Thymus (tissue), 14 donors: ENCODE results near the gene ZNRF2. TPM values are rescaled to one million over a fixed set of nuclear protein-coding genes. Genes with fewer than 3 reads are reported as not detected.

Experiments used
- DNase-seq, 9 donors: peaks; one replicate each; pipeline ENCODE4 v3.0.0-alpha.2; 2013; ENCODE audit warnings: low spot score in 9 of 9, low read depth in 6 of 9, missing footprints in 1 of 9
- H3K27ac ChIP-seq, 2 donors: one replicate each; pipeline ENCODE4 v1.5.1; 2013; ENCODE audit warnings: control low read depth in 1 of 2, low read depth in 1 of 2, low read length in 1 of 2, mild to moderate bottlenecking in 1 of 2, moderate library complexity in 1 of 2
- H3K27me3 ChIP-seq, 2 donors: one replicate each; pipeline ENCODE4 v1.5.1; 2013; ENCODE audit warnings: low read length in 1 of 2; ENCODE audit not compliant: control insufficient read depth in 2 of 2, insufficient read depth in 1 of 2
- H3K36me3 ChIP-seq, 2 donors: one replicate each; pipeline ENCODE4 v1.5.1; 2013; ENCODE audit warnings: low read length in 1 of 2, mild to moderate bottlenecking in 1 of 2, moderate library complexity in 1 of 2; ENCODE audit not compliant: control insufficient read depth in 2 of 2, insufficient read depth in 2 of 2
- H3K4me1 ChIP-seq, 2 donors: one replicate each; pipeline ENCODE4 v1.5.1; 2013; ENCODE audit warnings: low read length in 2 of 2; ENCODE audit not compliant: control insufficient read depth in 2 of 2, insufficient read depth in 2 of 2
- H3K4me3 ChIP-seq, 2 donors: one replicate each; pipeline ENCODE4 v1.5.1; 2013; ENCODE audit warnings: low read length in 2 of 2, control low read depth in 1 of 2, mild to moderate bottlenecking in 1 of 2
- H3K9me3 ChIP-seq, 2 donors: one replicate each; pipeline ENCODE4 v1.5.1; 2013; ENCODE audit warnings: low read length in 1 of 2, mild to moderate bottlenecking in 1 of 2; ENCODE audit not compliant: control insufficient read depth in 2 of 2, insufficient read depth in 1 of 2
- WGBS: extraction: QIAGEN DNeasy Blood & Tissue Kit; methylation state at CpG from one replicate; pipeline ENCODE4 v1.1.7; 2013; 5-methylcytosine and 5-hydroxymethylcytosine counted together
- long read RNA-seq, 10 donors: transcript quantifications; one replicate each; lab custom pipeline, GENCODE V29; 2026
- polyA plus RNA-seq: library from polyadenylated mRNA; stranded (reverse); fragments of 200-250 nt; gene quantifications from one replicate; pipeline ENCODE4 v1.2.3, GENCODE V29; 2013
- total RNA-seq: library from RNA; stranded (reverse); fragments of 120-200 nt; gene quantifications from one replicate; pipeline ENCODE4 v1.2.4, GENCODE V29; 2013
- donor health status: healthy.

ZNRF2 gene
- 12.8 TPM for total RNA-seq
- 10.5 TPM for polyA plus RNA-seq
- long read RNA-seq, donor 1 = 0 reads
- long read RNA-seq, donor 2 = 0 reads
- long read RNA-seq, donor 3, transcript ZNRF2-201 (5 exons, 3,460 nt) = major isoform, 9 of 22 reads
- long read RNA-seq, donor 3, partial matches to known transcripts = 13 of 22 reads
- long read RNA-seq, donor 3, other reads (novel, unspliced or antisense) = 0 of 22 reads
- long read RNA-seq, donor 4, transcript ZNRF2-201 (5 exons, 3,460 nt) = major isoform, 7 of 7 reads
- long read RNA-seq, donor 4, partial matches to known transcripts = 0 of 7 reads
- long read RNA-seq, donor 4, other reads (novel, unspliced or antisense) = 0 of 7 reads
- long read RNA-seq, donor 5, transcript ZNRF2-201 (5 exons, 3,460 nt) = major isoform, 18 of 31 reads
- long read RNA-seq, donor 5, partial matches to known transcripts = 13 of 31 reads
- long read RNA-seq, donor 5, other reads (novel, unspliced or antisense) = 0 of 31 reads
- long read RNA-seq, donor 6, transcript ZNRF2-201 (5 exons, 3,460 nt) = major isoform, 14 of 20 reads
- long read RNA-seq, donor 6, partial matches to known transcripts = 6 of 20 reads
- long read RNA-seq, donor 6, other reads (novel, unspliced or antisense) = 0 of 20 reads
- long read RNA-seq, donor 7, partial matches to known transcripts = 5 of 8 reads
- long read RNA-seq, donor 7, other reads (novel, unspliced or antisense) = 0 of 8 reads
- long read RNA-seq, donor 8, partial matches to known transcripts = 0 of 2 reads
- long read RNA-seq, donor 8, other reads (novel, unspliced or antisense) = 0 of 2 reads
- long read RNA-seq, donor 9, partial matches to known transcripts = 5 of 9 reads
- long read RNA-seq, donor 9, other reads (novel, unspliced or antisense) = 0 of 9 reads
- long read RNA-seq, donor 10, transcript ZNRF2-201 (5 exons, 3,460 nt) = major isoform, 15 of 15 reads
- long read RNA-seq, donor 10, partial matches to known transcripts = 0 of 15 reads
- long read RNA-seq, donor 10, other reads (novel, unspliced or antisense) = 0 of 15 reads

DNA sequence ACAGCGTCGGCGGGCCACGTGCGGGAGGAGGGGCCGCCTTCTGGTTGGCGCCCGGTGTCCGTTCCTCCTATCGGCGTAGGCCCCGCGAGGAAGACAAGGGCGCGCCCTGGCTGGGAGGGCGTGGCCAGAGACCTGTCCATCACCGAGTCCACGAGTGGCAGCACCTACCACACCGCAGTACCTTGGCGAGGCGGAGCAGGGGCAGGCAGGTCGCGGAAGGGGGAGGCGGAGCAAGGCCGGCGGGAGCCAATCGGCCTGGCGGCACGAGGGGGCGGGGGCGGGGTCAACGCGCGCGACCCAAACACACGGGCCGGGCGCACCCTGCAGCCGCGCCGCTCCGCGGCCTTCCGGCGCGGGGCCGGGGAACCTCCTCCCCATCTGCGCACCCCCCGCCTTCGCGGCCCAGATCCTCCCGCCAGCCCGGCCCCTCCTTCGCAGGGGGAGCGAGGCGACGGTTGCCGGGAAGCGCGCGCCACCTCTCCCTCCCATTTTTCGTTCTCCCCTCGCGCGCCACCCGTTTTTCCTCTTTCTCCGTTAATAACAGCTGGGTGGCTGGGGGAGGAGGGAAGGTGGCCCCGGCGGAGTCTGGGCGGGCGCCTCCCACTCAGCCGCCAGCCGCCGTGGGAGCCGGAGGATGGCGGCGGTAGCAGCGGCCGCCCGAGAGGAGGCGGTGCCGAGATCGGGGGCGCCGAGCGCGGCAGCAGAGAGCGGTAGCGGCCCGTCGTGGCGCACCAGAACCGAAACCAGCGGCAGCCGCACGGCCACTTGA lies at the start of gene ZNRF2:
ZNRF2 (plus strand) TSS at position 300 of the 769 bp plus-strand sequence. CDS start 761 bp downstream, outside the sequence.
- Histone ChIP-seq H3K27me3 (no peaks in the 10 kb centered on the region), H3K36me3 (no peaks in the 10 kb centered on the region), H3K4me1 (peaks cover 1 to 3% of the 10 kb centered on the region in 2 donors), H3K4me3 (peak within 1 kb of the TSS; percentile 71 to 88), H3K9me3 (peaks cover 0 to 1% of the 10 kb centered on the region in 2 donors), H3K27ac (peak within 1 kb of the TSS; percentile 95 to 97)
- DNase-seq = peak; percentile 91 to 99 (median 95)
- under 1% methylated on average over 96 of the region's 96 CpGs for WGBS

DNA sequence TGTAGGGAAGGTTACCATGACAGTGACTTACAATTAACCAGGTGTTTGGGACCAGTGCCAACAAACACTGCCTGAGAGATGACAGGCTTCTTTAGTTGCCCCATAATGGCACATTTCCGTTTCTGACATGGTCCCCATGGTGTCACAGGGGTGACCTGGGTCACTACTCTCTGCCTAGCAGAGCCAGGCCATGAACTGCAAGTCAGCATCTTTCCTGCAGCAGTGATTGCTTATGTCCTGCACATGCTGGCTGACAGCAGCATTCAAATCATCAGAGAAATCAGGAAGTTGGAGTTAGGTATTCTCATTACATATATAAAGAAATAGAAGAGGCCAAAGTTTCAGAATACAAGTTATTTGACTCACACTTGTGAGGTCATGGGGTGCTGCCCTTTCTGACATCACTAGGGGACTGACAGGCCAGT lies 47.1 kb upstream of the ZNRF2 start:
- WGBS = 80% methylated on average over 1 of the region's 1 CpG
- Histone ChIP-seq H3K4me3 (no peak overlapping the region), H3K27ac (no peak overlapping the region), H3K9me3 (no peaks in the 10 kb centered on the region), H3K4me1 (no peaks in the 10 kb centered on the region), H3K36me3 (no peaks in the 10 kb centered on the region), H3K27me3 (peaks cover 0 to 5% of the 10 kb centered on the region in 2 donors)
- no peak for DNase-seq

DNA sequence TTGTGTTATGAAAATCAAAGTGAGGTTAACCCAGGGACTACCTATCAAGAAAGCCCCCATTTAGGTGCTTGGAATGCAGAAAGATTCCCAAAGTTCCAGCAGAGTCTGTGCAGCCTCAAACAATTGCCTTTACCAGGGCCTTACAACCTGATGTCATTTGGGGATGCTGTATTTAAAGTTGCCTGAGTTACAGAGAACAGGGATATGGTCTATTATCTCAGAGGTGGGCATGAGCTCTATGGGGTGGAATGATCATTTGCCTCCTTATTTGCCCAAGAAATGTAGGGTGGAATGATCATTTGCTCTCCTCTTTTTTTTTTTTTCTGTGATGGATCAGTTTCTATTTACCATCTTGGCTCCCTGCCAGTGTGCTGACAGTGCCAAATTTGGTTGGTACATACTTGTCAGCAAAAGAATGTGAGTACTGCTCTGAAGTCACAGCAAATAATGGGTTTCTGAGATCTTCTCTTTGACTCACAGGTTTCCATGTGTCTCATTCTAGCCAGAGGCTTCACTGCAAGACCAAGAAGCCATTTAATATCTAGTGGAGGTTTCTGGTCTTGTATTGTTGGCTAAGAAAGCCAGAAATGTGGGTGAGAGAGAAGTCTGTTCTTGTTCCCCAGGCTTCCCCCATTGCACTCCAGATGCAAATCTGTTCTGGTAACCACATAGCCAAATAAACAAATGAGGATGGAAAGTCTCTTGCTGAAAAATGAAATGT lies 45.5 kb upstream of the ZNRF2 start:
- Histone ChIP-seq H3K4me1 (no peaks in the 10 kb centered on the region), H3K36me3 (no peaks in the 10 kb centered on the region), H3K27ac (no peak overlapping the region), H3K9me3 (no peaks in the 10 kb centered on the region), H3K27me3 (peaks cover 0 to 5% of the 10 kb centered on the region in 2 donors), H3K4me3 (no peak overlapping the region)
- no peak for DNase-seq

DNA sequence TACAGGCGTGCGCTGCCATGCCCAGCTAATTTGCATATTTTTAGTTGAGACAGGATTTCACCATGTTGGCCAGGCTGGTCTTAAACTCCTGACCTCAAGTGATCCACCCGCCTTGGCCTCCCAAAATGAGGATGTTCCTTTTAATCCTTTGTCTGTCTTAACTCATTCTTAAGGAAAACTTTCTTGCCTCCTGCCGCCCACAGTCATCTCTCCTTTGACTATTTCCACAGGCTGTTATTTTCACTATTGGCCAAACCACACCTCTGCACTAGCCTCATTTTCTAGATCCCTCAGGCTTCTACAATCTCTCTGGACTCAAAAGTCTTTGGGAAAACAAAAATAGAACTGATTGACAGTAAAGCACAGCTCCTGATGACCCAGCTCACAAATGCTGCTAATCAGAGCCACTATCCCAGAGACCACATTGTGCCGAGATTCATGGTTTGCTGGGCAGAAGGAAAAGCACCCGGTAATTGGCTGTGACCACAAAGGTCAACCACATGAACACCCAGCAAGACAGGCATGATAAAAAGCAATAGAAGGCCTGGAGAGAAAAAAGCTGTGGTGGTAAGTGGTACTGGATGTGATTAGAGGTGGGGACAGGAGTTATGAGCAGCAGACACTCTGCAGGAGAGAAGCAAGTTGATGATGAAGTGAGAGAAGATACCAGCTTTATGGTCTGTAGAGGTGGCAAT lies 44.1 kb upstream of the ZNRF2 start:
- Histone ChIP-seq H3K27ac (no peak overlapping the region), H3K27me3 (peaks cover 0 to 5% of the 10 kb centered on the region in 2 donors), H3K36me3 (no peaks in the 10 kb centered on the region), H3K4me1 (no peaks in the 10 kb centered on the region), H3K4me3 (no peak overlapping the region), H3K9me3 (no peaks in the 10 kb centered on the region)
- 67% methylated on average over 6 of the region's 6 CpGs for WGBS
- DNase-seq = no peak

DNA sequence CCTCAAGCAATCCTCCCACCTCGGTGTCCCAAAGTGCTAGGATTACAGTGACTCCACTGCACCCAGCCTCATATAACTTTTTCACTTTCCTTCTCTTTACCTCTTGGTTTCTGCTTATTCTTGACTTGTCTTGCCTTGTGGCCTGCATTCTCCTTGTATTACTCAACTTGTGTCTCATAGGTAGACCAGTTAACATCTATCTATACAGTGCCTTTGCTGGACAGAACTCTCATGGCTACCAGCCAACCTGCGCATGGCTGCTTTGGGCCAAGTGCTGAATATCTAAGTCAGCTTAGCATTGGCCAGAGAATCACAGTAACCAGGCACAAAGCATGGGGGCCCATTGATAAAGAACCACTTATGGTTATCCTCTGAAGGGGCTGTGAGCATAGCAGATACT lies 42.6 kb upstream of the ZNRF2 start:
- Histone ChIP-seq H3K4me1 (no peaks in the 10 kb centered on the region), H3K27me3 (peaks cover 0 to 5% of the 10 kb centered on the region in 2 donors), H3K9me3 (no peaks in the 10 kb centered on the region), H3K4me3 (no peak overlapping the region), H3K27ac (no peak overlapping the region), H3K36me3 (no peaks in the 10 kb centered on the region)
- DNase-seq = no peak
- WGBS = 93% methylated on average over 2 of the region's 2 CpGs

DNA sequence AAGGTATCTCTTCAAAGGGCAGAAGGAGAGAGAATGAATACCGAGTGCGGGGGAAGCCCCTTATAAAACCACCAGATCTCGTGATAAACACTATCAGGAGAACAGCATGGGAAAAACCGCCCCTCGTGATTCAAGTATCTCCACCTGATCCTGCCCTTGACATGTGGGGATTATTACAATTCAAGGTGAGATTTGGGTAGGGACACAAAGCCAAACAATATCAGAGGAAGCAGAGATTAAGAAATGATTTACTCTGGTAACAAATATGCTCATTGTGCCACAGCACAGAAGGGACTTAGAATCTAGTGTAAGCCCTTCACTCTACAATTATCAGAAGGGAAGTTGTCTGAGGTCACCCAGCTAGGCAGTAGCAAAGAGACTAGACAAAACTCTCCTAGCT lies 40.1 kb upstream of the ZNRF2 start:
- WGBS = 94% methylated on average over 5 of the region's 5 CpGs
- DNase-seq = no peak
- Histone ChIP-seq H3K36me3 (no peaks in the 10 kb centered on the region), H3K27ac (no peak overlapping the region), H3K27me3 (peaks cover 0 to 5% of the 10 kb centered on the region in 2 donors), H3K4me3 (no peak overlapping the region), H3K9me3 (no peaks in the 10 kb centered on the region), H3K4me1 (no peaks in the 10 kb centered on the region)

DNA sequence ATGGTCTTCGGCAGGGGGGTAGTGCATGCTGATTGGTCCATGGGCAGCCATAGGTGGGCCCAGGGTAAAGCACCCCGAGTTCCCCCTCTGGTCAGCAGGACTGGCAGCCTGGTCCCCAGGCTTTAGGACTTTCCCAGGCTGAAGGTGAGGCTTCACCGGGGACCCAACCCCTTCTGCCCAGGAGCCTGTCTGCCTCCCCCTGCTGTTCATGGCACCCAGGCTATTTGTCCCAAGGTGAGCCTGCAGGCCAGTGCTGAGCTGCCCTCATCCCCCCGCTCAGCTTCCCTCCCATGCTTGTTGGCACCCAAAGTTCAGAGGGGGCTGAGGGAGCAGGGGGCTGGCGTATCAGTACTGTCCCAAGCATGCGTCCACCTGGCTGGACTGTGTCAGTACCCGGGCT lies 38.5 kb upstream of the ZNRF2 start:
- H3K9me3 ChIP-seq = no peaks in the 10 kb centered on the region
- no peak overlapping the region for H3K4me3 ChIP-seq
- no peaks in the 10 kb centered on the region for H3K4me1 ChIP-seq
- H3K27me3 ChIP-seq = no peaks in the 10 kb centered on the region
- WGBS = 91% methylated on average over 7 of the region's 7 CpGs
- no peak for DNase-seq
- H3K27ac ChIP-seq = no peak overlapping the region
- H3K36me3 ChIP-seq = no peaks in the 10 kb centered on the region

DNA sequence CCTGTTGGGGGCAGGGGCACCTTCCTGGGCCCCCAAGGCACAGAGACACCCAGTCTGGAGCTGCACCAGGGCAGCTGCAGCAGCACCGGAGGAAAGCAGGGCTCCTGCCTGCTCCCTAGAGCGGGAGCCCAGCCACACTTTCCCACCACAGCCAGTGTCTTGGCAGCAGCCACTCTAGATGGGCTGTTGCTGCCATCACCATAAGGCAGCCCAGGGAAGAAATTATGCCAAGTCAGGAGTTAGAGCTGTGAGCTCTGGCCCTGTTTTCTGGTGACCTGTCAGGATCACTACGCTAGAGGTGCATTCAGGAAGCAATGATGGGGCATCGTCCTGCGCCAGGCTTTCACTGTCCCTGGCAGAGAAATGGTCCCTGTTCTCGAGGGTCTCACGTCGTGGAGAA lies 38.0 kb upstream of the ZNRF2 start:
- no peak overlapping the region for H3K27ac ChIP-seq
- 97% methylated on average over 8 of the region's 8 CpGs for WGBS
- H3K4me1 ChIP-seq = no peaks in the 10 kb centered on the region
- no peak overlapping the region for H3K4me3 ChIP-seq
- DNase-seq = no peak
- H3K36me3 ChIP-seq = no peaks in the 10 kb centered on the region
- H3K27me3 ChIP-seq = no peaks in the 10 kb centered on the region
- no peaks in the 10 kb centered on the region for H3K9me3 ChIP-seq
